IPS-15b (cell line): ENCODE data around the gene INHBE.
A peak's percentile ranks its signal among the peaks of the same experiment; 100 is the strongest.

ENCODE experiments used
- H3K27me3 ChIP-seq: one replicate; pipeline ENCODE4 v1.6.1; 2013; ENCODE audit warnings: low read length; ENCODE audit not compliant: control insufficient read depth, insufficient read depth
- H3K36me3 ChIP-seq: one replicate; pipeline ENCODE4 v1.6.1; 2013; ENCODE audit warnings: low read length; ENCODE audit not compliant: control insufficient read depth, insufficient read depth
- H3K4me1 ChIP-seq: one replicate; pipeline ENCODE4 v1.6.1; 2013; ENCODE audit warnings: mild to moderate bottlenecking, low read length; ENCODE audit not compliant: control insufficient read depth, insufficient read depth
- H3K4me3 ChIP-seq: one replicate; pipeline ENCODE4 v1.5.1; 2013; ENCODE audit warnings: low read depth, low read length
- H3K9ac ChIP-seq: one replicate; pipeline ENCODE4 v1.6.1; 2013; ENCODE audit warnings: low read depth, mild to moderate bottlenecking, low read length
- H3K9me3 ChIP-seq: one replicate; pipeline ENCODE4 v1.6.1; 2013; ENCODE audit warnings: mild to moderate bottlenecking, low read length; ENCODE audit not compliant: control insufficient read depth, insufficient read depth

INHBE gene

DNA sequence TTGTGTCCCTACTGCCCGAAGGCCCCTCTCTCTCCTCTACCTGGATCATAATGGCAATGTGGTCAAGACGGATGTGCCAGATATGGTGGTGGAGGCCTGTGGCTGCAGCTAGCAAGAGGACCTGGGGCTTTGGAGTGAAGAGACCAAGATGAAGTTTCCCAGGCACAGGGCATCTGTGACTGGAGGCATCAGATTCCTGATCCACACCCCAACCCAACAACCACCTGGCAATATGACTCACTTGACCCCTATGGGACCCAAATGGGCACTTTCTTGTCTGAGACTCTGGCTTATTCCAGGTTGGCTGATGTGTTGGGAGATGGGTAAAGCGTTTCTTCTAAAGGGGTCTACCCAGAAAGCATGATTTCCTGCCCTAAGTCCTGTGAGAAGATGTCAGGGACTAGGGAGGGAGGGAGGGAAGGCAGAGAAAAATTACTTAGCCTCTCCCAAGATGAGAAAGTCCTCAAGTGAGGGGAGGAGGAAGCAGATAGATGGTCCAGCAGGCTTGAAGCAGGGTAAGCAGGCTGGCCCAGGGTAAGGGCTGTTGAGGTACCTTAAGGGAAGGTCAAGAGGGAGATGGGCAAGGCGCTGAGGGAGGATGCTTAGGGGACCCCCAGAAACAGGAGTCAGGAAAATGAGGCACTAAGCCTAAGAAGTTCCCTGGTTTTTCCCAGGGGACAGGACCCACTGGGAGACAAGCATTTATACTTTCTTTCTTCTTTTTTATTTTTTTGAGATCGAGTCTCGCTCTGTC lies 1.8 kb downstream of the INHBE start:
- Histone ChIP-seq H3K4me3 (peak overlapping the region; percentile 21), H3K36me3 (no peaks in the 10 kb centered on the region), H3K4me1 (peaks cover 22% of the 10 kb centered on the region), H3K9ac (no peak overlapping the region), H3K9me3 (no peaks in the 10 kb centered on the region), H3K27me3 (no peaks in the 10 kb centered on the region)

DNA sequence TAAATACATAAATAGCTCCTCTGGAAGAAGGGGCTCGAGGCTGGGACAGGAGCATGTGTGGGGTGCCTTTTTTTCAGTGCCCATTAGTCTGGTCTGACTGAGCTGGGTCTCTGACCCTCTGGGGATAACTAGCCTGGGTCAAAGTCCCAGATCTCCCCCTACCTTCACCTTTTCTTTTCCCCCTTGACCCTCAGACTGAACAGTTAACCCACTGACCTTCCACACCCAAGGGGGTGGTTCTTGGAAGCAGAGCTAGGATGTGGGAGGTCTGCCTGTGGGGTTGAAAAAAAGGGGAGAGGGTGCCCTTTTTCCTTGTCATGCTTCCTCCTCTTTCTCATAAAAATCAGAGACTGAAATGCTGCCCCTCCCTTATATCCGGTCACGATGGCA lies 3.6 kb downstream of the INHBE start:
- H3K4me3 ChIP-seq, result peak overlapping the region; percentile 71

DNA sequence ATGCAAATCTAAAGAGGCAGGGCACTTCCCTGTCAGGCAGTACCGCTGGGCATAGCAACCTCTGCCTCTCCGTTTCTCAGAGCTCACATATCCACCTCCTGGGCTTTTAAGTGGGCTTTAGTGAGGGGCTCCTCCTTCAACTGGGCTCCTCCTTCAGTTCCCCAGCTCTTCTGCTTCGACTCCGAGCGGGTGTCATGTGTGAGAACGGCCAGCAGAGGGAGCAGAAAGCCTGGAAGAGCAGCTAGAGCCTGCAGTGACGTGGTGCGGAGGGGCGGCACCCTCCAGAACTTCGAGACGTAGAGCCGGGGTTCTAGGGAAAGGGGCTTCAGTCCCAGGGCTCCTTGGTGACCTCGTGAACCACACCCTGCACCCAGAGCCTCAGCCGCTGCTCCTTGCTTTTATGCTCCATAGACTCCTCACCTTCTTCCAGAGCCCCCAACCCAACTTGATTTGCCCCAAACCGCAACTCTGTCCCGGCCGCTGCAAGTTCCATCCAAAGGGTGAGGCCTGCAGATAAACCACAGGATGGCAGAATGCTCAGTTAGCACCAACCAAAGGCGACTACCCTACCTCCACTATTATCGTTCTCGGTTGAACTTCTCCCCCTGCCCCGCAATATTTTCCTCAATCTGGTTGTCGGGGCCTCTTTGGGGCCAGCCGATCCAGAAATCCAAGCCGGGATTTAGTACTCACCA lies 4.1 kb downstream of the INHBE start:
- Histone ChIP-seq H3K4me1 (peaks cover 20% of the 10 kb centered on the region), H3K36me3 (no peaks in the 10 kb centered on the region), H3K27me3 (no peaks in the 10 kb centered on the region), H3K9me3 (no peaks in the 10 kb centered on the region), H3K4me3 (peak overlapping the region; percentile 71), H3K9ac (peak overlapping the region; percentile 41)

More for the DNA sequence above, 3.6 kb downstream of the INHBE start:
- Histone ChIP-seq H3K4me1 (peaks cover 20% of the 10 kb centered on the region), H3K9me3 (no peaks in the 10 kb centered on the region), H3K9ac (peak overlapping the region; percentile 24), H3K36me3 (no peaks in the 10 kb centered on the region), H3K27me3 (no peaks in the 10 kb centered on the region)

DNA sequence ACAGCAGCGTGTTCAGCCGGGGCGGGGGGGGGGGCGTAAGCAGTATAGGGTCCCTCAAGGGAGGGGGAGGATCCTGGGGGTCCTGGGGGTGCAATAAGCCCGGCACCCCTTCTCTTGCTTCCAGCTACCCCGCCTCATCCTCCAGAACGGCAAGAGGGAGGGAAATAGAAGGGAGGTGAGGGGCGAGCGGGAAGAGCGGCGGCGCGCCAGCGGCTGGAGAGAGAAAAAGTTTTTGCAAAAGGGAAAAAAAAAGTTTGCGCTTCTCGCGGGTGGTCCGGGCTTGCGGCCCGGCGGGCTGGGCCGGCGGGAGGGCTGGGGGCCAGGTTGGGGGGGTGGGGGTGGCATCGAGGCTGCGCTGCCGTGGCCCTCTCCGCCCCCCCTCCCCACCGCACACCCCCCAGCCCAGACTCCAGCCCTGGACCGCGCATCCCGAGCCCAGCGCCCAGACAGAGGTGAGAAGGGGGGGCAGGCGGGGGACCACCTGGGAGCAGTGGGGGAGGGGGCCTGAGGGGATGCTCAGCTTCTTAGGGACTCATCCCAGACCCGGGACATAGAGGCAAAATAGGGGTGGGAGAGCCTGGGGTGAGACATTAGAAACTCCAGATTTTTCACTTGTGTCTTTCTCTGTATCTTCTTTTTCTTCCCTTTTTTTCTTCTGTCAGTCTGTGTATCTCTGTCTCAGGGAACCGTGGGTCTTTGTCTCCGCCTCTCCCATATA lies 4.8 kb downstream of the INHBE start, which contains the start of gene GLI1:
TSS of gene GLI1 (plus strand) at position 36 of the 718 bp plus-strand sequence. CDS start 3,907 bp downstream, outside the sequence.
- Histone ChIP-seq H3K9me3 (no peaks in the 10 kb centered on the region), H3K36me3 (no peaks in the 10 kb centered on the region), H3K9ac (peak within 1 kb of the TSS; percentile 41), H3K4me3 (peak within 1 kb of the TSS; percentile 71), H3K4me1 (peaks cover 15% of the 10 kb centered on the region), H3K27me3 (no peaks in the 10 kb centered on the region)

DNA sequence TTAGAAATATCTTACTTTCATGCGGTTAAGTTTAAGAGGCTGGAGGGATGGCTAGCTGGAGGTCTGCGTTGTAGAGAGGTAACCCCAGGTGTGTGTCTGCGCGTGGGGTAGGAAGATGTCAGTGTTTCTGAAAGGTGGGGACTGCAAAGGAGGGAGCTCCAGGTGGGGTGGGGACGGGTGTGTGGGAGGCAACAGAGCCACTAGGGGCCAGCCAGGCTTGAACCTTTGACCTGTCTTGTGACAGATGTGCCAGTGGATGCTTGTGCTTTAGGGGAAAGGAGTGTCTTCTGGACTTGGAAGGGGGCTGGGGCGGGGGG lies 5.3 kb downstream of the INHBE start:
- Histone ChIP-seq H3K9me3 (no peaks in the 10 kb centered on the region), H3K36me3 (no peaks in the 10 kb centered on the region), H3K4me3 (peak overlapping the region; percentile 71), H3K4me1 (peaks cover 15% of the 10 kb centered on the region), H3K9ac (peak overlapping the region; percentile 9), H3K27me3 (no peaks in the 10 kb centered on the region)

DNA sequence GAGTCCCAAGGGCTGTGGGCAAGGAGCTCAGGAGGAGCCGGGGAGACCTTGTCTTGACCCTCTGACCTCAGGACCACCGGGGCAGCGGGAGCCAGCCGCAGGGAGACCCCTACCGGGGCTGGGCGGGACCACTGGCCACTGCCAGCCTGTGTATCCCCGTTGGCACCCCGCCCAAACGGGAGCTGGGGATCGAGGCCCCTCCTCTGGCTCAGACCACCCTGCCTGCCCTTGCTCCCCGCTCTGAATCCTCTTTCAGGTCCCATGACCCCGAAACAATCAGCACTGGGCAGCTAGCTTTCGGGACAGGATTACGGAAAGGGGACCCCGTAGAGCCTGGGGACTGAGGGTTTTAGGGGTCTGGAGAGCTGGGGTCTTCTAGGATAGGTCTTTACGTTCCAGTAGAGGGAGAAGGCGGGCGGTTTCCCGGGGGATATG lies 5.8 kb downstream of the INHBE start:
- Histone ChIP-seq H3K36me3 (peaks cover under 1% of the 10 kb centered on the region), H3K27me3 (no peaks in the 10 kb centered on the region), H3K9ac (peak overlapping the region; percentile 74), H3K9me3 (no peaks in the 10 kb centered on the region), H3K4me3 (peak overlapping the region; percentile 71), H3K4me1 (peaks cover 13% of the 10 kb centered on the region)

DNA sequence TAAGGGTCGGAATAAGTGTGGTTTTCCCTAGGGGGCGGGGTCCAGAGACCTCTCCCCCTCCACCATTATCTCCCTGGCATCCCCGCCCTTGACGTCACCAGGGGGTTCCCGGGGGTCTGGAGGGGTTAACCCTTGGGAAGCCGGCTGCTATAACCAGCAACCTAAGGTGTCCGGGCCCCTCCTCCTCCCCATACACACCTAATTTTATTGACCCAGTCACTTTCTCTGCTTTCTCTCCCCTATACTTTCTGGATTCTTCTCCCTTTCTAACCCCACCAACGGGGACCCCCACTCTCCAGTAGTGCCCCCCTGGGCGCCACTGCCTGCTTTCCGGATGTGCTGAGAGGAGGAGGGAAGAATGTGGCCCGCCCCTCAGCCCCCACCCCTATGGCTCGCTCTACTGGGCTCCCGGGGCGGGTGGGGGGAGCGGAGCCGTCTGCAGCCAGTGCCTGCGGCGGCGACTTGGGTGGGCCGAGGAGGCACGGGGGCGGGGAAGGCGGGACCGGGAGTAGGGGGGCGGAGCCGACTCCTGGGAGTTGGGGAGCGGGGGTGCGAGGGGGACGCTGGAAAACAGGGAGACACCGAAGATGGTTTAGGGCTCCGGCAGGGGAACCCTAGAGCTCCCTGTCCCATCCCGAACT lies 6.3 kb downstream of the INHBE start:
- Histone ChIP-seq H3K27me3 (no peaks in the 10 kb centered on the region), H3K9me3 (no peaks in the 10 kb centered on the region), H3K4me1 (peaks cover 11% of the 10 kb centered on the region), H3K36me3 (peaks cover 4% of the 10 kb centered on the region), H3K4me3 (peak overlapping the region; percentile 71), H3K9ac (peak overlapping the region; percentile 74)

DNA sequence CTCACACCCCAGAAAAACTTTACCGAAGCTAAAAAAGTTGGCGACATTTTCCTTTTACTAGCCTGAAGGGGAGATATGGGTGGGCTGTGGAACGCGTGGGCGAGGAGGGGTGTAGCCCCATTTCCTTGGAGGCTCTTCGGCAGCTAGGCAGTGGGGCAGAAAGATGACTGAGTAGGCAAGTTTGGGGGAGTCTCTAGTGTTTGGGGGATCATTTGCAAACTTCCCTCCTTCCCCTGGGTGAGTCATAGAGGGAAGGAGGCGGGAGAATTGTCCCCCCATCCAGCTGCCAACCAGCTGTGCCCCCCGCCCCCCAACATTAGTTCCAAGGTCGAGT lies 6.8 kb downstream of the INHBE start:
- Histone ChIP-seq H3K9me3 (no peaks in the 10 kb centered on the region), H3K27me3 (no peaks in the 10 kb centered on the region), H3K4me1 (peaks cover 11% of the 10 kb centered on the region), H3K9ac (no peak overlapping the region), H3K4me3 (peak overlapping the region; percentile 71), H3K36me3 (peaks cover 4% of the 10 kb centered on the region)

DNA sequence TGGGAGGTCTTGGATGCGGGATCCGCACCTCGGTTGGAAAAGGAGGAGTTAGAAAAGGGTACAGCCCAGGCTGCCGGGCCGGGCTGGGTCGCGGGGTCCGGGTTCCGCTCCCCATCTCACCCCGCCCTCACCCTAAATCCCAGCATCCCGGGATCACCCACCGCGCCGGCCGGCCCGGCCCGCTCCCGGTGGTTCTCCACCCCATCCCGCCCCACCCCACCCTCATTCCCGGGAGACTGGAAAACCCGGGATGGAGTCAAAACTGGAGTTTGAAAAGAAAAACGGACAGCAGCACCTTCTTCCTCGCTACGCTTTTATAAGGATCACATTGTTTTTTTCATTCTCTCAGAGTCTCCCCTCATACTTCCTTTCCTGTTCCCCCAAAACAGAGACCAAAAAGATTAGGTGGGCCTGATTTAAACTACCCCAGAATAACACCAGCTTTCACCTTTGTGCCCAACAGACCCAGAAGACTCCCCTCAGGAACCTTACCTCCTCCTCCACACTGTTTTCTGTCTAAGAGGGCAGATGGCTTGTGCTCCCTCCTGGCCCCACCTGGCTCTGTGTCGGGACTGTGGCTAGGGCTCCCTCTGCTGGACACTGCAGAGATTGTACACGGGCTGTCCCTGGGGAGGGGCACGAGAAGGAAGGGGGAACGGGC lies 7.3 kb downstream of the INHBE start:
- H3K36me3 ChIP-seq, result peaks cover 4% of the 10 kb centered on the region
- H3K4me3 ChIP-seq, result peak overlapping the region; percentile 71
- H3K4me1 ChIP-seq, result peaks cover 11% of the 10 kb centered on the region
- H3K27me3 ChIP-seq, result no peaks in the 10 kb centered on the region
- H3K9ac ChIP-seq, result no peak overlapping the region
- no peaks in the 10 kb centered on the region for H3K9me3 ChIP-seq

DNA sequence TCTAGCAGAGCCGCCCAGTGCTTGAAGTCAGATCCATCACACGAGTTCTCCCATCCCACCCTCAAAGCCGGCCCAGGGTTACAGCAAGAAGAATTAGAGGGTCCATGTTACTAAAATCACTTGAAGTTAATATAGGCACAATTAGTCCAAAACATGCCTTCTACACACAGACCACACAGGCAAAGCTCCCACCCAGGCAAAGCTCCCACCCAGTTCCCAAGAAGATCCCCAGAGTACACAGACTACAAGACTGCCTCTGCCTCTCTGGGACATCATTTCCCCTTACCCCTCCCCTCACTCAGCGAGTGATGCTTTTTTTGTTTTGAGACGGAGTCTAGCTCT lies 7.8 kb downstream of the INHBE start:
- Histone ChIP-seq H3K9me3 (no peaks in the 10 kb centered on the region), H3K4me1 (peaks cover 11% of the 10 kb centered on the region), H3K27me3 (no peaks in the 10 kb centered on the region), H3K9ac (no peak overlapping the region), H3K36me3 (peaks cover 4% of the 10 kb centered on the region), H3K4me3 (peak overlapping the region; percentile 15)

DNA sequence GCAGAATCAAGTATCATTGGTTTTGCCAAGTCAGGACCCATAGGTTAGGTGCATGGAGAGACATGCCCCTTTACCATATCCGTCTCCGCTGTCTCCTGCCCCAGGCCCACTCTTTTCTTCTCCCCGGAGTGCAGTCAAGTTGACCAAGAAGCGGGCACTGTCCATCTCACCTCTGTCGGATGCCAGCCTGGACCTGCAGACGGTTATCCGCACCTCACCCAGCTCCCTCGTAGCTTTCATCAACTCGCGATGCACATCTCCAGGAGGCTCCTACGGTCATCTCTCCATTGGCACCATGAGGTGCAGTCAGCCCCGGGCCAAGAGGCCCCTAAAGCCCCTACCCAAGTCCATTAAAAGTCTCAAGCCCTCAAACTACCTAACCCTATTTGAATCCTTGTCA lies 9.5 kb downstream of the INHBE start:
- Histone ChIP-seq H3K4me1 (peaks cover 4% of the 10 kb centered on the region), H3K9me3 (no peaks in the 10 kb centered on the region)

More for the DNA sequence above, 9.5 kb downstream of the INHBE start:
- Histone ChIP-seq H3K36me3 (peaks cover 10% of the 10 kb centered on the region), H3K9ac (no peak overlapping the region), H3K27me3 (no peaks in the 10 kb centered on the region), H3K4me3 (no peak overlapping the region)
